DOHH2 (cell line): ENCODE measurements around the gene CDC42EP1.
"Not testable (repeated sequence)": the region's sequence is repeated elsewhere in the genome, so short reads cannot be mapped to it uniquely, and the experiment has no call there.

Experiments
- EZH2phosphoT487 ChIP-seq: fragments of 200-600 bp; sonication (generic); IDR thresholded peaks from 2 replicates; pipeline ENCODE4 v1.6.1; 2017; ENCODE audit warnings: borderline replicate concordance, mild to moderate bottlenecking, antibody characterized with exemption, low read length, moderate library complexity, mixed read lengths
- TF ChIP-seq, protein P1 (sequence below): fragments of 200-600 bp; sonication (generic); IDR thresholded peaks from one replicate; pipeline ENCODE4 v1.5.1; 2014; ENCODE audit warnings: antibody characterized with exemption, mild to moderate bottlenecking, low read depth, low read length; ENCODE audit not compliant: poor library complexity, severe bottlenecking

DNA sequence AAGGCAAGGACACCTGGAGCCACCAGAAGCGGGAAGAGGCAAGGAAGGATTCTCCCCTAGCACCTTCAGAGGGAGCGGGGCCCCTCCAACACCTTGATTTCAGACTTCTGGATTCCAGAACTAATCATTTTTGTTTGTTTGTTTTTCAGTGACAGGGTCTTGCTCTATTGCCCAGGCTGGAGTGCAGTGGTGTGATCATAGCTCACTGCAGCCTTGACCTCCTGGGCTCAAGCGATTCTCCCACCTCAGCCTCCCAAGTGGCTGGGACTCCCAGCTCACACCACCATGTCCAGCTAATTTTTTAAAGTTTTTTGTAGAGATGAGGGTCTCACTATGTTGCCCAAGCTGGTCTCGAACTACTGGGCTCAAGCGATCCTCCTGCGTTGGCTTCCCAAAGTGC is 20.5 kb upstream of the CDC42EP1 start:
- TF ChIP-seq, protein P1, sequence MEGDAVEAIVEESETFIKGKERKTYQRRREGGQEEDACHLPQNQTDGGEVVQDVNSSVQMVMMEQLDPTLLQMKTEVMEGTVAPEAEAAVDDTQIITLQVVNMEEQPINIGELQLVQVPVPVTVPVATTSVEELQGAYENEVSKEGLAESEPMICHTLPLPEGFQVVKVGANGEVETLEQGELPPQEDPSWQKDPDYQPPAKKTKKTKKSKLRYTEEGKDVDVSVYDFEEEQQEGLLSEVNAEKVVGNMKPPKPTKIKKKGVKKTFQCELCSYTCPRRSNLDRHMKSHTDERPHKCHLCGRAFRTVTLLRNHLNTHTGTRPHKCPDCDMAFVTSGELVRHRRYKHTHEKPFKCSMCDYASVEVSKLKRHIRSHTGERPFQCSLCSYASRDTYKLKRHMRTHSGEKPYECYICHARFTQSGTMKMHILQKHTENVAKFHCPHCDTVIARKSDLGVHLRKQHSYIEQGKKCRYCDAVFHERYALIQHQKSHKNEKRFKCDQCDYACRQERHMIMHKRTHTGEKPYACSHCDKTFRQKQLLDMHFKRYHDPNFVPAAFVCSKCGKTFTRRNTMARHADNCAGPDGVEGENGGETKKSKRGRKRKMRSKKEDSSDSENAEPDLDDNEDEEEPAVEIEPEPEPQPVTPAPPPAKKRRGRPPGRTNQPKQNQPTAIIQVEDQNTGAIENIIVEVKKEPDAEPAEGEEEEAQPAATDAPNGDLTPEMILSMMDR: not testable (repeated sequence)
- TF ChIP-seq EZH2phosphoT487: not testable (repeated sequence)
